NCI-H2081 (cell line): ENCODE data around the gene PDLIM4.

ENCODE experiments used
- DNase-seq, 2 experiments: peaks; one replicate each; lab custom pipeline; 2025; lab: John Stamatoyannopoulos, UW

The PDLIM4 gene

GRCh38 chr5:132305420-132305819 is 47.9 kb downstream of the PDLIM4 start:
- DNase-seq, result no peak

DNA sequence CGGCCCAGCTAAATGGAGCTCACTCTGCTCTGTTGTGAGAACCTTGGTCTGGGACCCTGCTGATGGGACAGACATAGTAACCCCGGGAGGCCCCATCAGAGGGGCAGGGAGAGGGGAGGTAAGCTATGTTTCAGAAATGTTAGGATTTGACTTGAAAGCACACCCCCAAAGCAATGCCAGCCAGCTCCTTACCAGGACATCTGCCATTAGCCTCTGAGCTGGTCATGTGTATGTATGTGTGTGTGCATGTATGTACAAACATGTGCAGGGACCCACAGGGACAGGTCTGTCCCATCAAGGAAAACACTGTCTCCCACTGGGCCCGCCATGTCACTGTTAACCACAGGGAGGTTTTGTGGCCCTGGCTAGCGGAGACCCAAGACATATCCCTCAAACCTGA is 51.2 kb downstream of the PDLIM4 start:
- no peak for DNase-seq

- DNase-seq, result no peak
Observed at GRCh38 chr5:132309679-132310078, 52.2 kb downstream of the PDLIM4 start.

GRCh38 chr5:132310141-132310834 is 52.8 kb downstream of the PDLIM4 start:
- DNase-seq, result no peak

DNA sequence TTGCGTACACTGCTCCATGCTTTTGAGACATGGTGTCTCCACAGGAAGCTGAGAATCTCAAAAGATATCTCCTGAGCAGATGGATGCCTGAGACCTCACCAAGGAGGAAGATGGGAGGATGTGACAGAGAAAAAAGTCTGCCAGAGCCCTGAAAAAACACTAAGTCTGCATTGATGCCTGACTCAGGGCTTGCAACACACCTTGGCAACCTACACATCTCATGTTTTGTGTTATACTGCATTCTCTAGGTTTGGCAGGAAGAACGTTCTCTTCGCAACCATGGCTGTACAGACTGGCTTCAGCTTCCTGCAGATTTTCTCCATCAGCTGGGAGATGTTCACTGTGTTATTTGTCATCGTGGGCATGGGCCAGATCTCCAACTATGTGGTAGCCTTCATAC is 55.9 kb downstream of the PDLIM4 start:
- DNase-seq, result no peak

DNA sequence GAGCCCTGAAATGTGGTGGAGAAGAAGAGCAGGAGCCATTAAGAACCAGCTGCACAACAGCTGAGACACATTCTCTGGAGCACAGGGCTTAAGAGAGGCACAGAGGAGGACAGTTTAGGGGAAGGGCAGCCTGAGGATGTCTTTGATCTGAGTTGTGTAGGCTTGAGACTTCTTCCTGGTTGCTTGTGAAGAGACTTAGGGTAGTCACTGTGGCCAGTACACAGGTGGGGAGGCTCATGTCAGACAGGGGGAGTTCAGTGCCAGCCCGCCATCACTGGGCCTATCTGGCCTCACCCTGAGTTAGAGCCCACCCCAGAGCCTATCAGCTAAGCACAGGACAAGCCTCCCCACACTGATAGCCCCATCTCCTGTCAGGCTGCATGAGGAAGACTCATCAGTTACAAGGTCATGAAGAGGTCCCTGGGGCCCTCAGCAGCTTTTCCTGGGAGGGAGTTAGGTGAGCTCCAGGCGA is 56.5 kb downstream of the PDLIM4 start:
- DNase-seq, result no peak

GRCh38 chr5:132315529-132316067 is 58.1 kb downstream of the PDLIM4 start:
- DNase-seq, result no peak

GRCh38 chr5:132319975-132320374 is 62.5 kb downstream of the PDLIM4 start:
- DNase-seq, result no peak

DNA sequence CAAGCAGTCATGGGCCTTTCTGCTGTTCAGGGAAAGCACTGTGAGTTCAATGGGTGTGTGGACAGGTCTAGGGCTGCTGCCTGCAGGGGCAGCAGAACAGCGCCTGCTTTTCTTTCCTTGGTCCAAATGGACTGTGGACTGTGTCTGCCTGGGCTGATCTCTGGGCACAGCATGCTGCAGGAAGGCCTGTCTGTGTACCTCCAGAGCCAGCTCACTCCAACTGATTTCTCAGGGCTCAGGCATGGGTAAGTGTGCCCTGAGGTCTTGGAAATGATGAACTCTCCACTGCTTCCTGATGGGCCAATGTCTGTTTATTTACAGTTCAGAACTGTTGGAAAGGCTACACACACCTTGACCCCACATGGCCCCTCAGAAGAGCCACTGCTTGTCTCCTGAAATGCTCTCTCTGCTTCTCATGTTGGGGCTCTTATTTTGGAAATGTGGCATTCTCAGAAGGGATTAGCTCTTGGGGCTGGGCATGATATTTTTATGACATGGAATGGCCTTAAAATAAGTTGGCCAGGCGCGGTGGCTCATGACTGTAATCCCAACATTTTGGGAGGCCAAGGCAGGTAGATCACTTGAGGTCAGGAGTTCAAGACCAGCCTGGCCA is 63.7 kb downstream of the PDLIM4 start:
- DNase-seq, result no peak

GRCh38 chr5:132322266-132322665 is 64.8 kb downstream of the PDLIM4 start:
- no peak for DNase-seq
